Keratinocyte (primary cell): Measurements from ENCODE around the gene MYLIP. TPM values are rescaled to one million over a fixed set of nuclear protein-coding genes. Genes with fewer than 3 reads are reported as not detected.

Experiments used
- DNase-seq: peaks from one replicate; pipeline ENCODE4 v3.0.0-alpha.2; 2011; ENCODE audit warnings: low read depth, missing footprints, low spot score
- FAIRE-seq: peaks from 2 replicates; lab custom pipeline; 2011; peaks lifted over from hg19 to GRCh38; lab: Jason Lieb, UNC
- H2AFZ ChIP-seq: 2 replicates; pipeline ENCODE4 v1.6.0; 2012; ENCODE audit warnings: low read length, control low read depth, inconsistent platforms; ENCODE audit not compliant: control insufficient read depth
- H3K27ac ChIP-seq: 2 replicates; pipeline ENCODE4 v1.5.1; 2011; ENCODE audit warnings: low read length; ENCODE audit not compliant: control insufficient read depth, insufficient read depth
- H3K27me3 ChIP-seq: 3 replicates; pipeline ENCODE4 v1.6.0; 2011; ENCODE audit warnings: low read length; ENCODE audit not compliant: control insufficient read depth, insufficient read depth; ENCODE audit errors: extremely low read depth
- H3K36me3 ChIP-seq, 2 experiments: 2 replicates in 1 of 2; 3 replicates in 1 of 2; pipeline ENCODE4 v1.5.1; 2011; ENCODE audit warnings: low read length in 2 of 2, mild to moderate bottlenecking in 1 of 2; ENCODE audit not compliant: control insufficient read depth in 2 of 2, insufficient read depth in 2 of 2; ENCODE audit errors: extremely low read depth in 1 of 2
- H3K4me1 ChIP-seq: 3 replicates; pipeline ENCODE4 v1.5.1; 2011; ENCODE audit warnings: low read length; ENCODE audit not compliant: control insufficient read depth, insufficient read depth; ENCODE audit errors: extremely low read depth
- H3K4me2 ChIP-seq: 3 replicates; pipeline ENCODE4 v1.6.0; 2011; ENCODE audit warnings: low read depth, low read length; ENCODE audit not compliant: control insufficient read depth, insufficient read depth; ENCODE audit errors: extremely low read depth
- H3K4me3 ChIP-seq, 3 experiments: fragments of 200-600 bp in 1 of 3; sonication (generic) in 1 of 3; 2 replicates in 2 of 3; 3 replicates in 1 of 3; pipeline ENCODE4 v1.5.1; 2011 to 2016; ENCODE audit warnings: low read length in 3 of 3, mild to moderate bottlenecking in 3 of 3, control low read depth in 2 of 3, inconsistent platforms in 1 of 3, low read depth in 1 of 3, mixed read lengths in 1 of 3, mixed run types in 1 of 3, moderate library complexity in 1 of 3; ENCODE audit not compliant: control insufficient read depth in 2 of 3, insufficient read depth in 2 of 3; ENCODE audit errors: extremely low read depth in 1 of 3
- H3K79me2 ChIP-seq: 2 replicates; pipeline ENCODE4 v1.6.0; 2012; ENCODE audit warnings: low read length; ENCODE audit not compliant: control insufficient read depth, insufficient read depth
- H3K9ac ChIP-seq: 3 replicates; pipeline ENCODE4 v1.6.0; 2011; ENCODE audit warnings: low read length; ENCODE audit not compliant: control insufficient read depth, insufficient read depth; ENCODE audit errors: extremely low read depth
- H3K9me1 ChIP-seq: 3 replicates; pipeline ENCODE4 v1.6.0; 2011; ENCODE audit warnings: low read length; ENCODE audit not compliant: control insufficient read depth, insufficient read depth; ENCODE audit errors: extremely low read depth
- H3K9me3 ChIP-seq: 2 replicates; pipeline ENCODE4 v1.5.1; 2012; ENCODE audit warnings: low read depth, low read length; ENCODE audit not compliant: control insufficient read depth
- H4K20me1 ChIP-seq: 3 replicates; pipeline ENCODE4 v1.6.0; 2011; ENCODE audit warnings: low read length; ENCODE audit not compliant: control insufficient read depth, insufficient read depth; ENCODE audit errors: extremely low read depth
- EZH2 ChIP-seq: IDR thresholded peaks from one replicate; pipeline ENCODE4 v1.6.1; 2012; ENCODE audit warnings: inconsistent platforms, mild to moderate bottlenecking, low read length, moderate library complexity
- dilution Hi-C: fragments of 300-500 bp; cut with MboI; formaldehyde crosslinking; loops from one replicate; pipeline ENCODE4 v1.7.0; 2020; ENCODE audit warnings: low sequenced_read_pairs; ENCODE audit not compliant: extremely low pct_ligation_motif_present
- polyA plus RNA-seq, 5 experiments: library from polyadenylated mRNA; depleted of rRNA in 3 of 5; stranded (reverse) in 3 of 5; stranded (forward) in 1 of 5; unstranded in 1 of 5; fragments of >200 nt; gene quantifications; 1 replicate in 1 of 5; 2 replicates in 3 of 5; 3 replicates in 1 of 5; pipeline versions ENCODE4 v1.2.1 to v1.2.3, GENCODE V29; 2011 to 2012; ENCODE audit warnings: missing spikeins in 2 of 5, low read depth in 1 of 5, low replicate concordance in 1 of 5
- TF ChIP-seq, protein P1 (sequence below), 3 experiments: IDR thresholded peaks in 1 of 3; conservative IDR thresholded peaks in 1 of 3; optimal IDR thresholded peaks in 1 of 3; 2 replicates in 2 of 3; 3 replicates in 1 of 3; pipeline versions ENCODE3 to v1.5.1; 2011; ENCODE audit warnings: low read length in 3 of 3, mild to moderate bottlenecking in 3 of 3, moderate library complexity in 2 of 3, control low read depth in 1 of 3, inconsistent platforms in 1 of 3; ENCODE audit not compliant: insufficient read depth in 2 of 3; ENCODE audit errors: extremely low read depth in 1 of 3

The MYLIP gene
- polyA plus RNA-seq, 1 donor (not counting 4 experiments of a cell fraction or from before 2014, with no cell fraction given), result 5.8 TPM

DNA sequence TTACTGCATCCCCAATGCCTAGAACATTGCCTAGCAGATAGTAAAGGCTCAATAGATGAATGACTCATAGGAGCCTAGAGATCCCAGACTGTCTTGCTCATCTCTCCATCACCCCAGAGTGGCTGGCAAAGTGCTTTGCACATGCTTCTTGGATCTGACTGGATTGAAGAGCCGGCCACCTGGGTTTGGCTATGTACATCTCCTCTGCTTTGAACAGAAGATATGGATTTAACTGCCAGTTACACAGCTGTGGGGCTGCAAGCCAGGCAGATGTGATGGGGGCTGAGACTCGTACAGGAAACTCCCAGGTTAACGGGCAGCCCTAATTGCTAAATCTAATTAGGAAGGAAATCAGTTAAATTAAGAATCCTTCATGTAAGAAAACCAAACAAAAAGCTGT, 28.6 kb downstream of the MYLIP start:
- H3K4me1 ChIP-seq, result no peaks in the 10 kb centered on the region
- H3K9me3 ChIP-seq, result no peaks in the 10 kb centered on the region
- H3K9me1 ChIP-seq, result no peaks in the 10 kb centered on the region
- DNase-seq (no peak), FAIRE-seq (no peak)
- TF ChIP-seq, protein P1, sequence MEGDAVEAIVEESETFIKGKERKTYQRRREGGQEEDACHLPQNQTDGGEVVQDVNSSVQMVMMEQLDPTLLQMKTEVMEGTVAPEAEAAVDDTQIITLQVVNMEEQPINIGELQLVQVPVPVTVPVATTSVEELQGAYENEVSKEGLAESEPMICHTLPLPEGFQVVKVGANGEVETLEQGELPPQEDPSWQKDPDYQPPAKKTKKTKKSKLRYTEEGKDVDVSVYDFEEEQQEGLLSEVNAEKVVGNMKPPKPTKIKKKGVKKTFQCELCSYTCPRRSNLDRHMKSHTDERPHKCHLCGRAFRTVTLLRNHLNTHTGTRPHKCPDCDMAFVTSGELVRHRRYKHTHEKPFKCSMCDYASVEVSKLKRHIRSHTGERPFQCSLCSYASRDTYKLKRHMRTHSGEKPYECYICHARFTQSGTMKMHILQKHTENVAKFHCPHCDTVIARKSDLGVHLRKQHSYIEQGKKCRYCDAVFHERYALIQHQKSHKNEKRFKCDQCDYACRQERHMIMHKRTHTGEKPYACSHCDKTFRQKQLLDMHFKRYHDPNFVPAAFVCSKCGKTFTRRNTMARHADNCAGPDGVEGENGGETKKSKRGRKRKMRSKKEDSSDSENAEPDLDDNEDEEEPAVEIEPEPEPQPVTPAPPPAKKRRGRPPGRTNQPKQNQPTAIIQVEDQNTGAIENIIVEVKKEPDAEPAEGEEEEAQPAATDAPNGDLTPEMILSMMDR (optimal IDR thresholded peaks at IDR 0.05 in 1 of 3, IDR thresholded peaks at IDR 0.05 in 1 of 3, conservative IDR thresholded peaks at IDR 0.05 in 1 of 3; ENCODE audit: extremely low read depth in 1 of 3, insufficient read depth in 2 of 3, low read length in 3 of 3), result no peak
- no peak for TF ChIP-seq EZH2
- no peak overlapping the region for H3K4me3 ChIP-seq
- no peaks in the 10 kb centered on the region for H3K27me3 ChIP-seq
- no peaks in the 10 kb centered on the region for H3K36me3 ChIP-seq
- H3K79me2 ChIP-seq, result no peaks in the 10 kb centered on the region
- no peak overlapping the region for H2AFZ ChIP-seq
- dilution Hi-C loops, result no loop called here
- no peak overlapping the region for H3K27ac ChIP-seq
- no peaks in the 10 kb centered on the region for H4K20me1 ChIP-seq
- H3K9ac ChIP-seq, result no peak overlapping the region
- H3K4me2 ChIP-seq, result no peak overlapping the region

DNA sequence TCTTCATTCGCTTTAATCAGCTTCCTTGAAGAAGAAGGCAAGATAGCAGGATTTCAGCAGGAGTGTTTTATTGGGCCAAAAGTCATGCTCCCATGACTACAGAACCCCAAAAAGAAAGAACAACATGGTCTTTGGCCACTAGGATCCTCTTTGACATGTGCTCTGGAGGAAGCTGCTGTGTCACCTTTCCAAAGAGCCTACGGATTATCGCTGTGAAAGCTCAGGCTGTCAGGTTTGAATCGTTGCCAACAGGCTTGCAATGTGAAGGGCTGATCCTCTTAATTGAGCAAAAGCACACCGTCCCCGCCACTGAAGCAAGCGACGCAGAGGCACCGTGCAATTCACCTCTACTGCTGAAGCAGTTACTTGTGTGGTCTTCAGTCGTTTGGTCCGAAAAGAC, 29.0 kb downstream of the MYLIP start:
- DNase-seq (no peak), FAIRE-seq (no peak)
- Histone ChIP-seq H3K9ac (no peak overlapping the region), H4K20me1 (no peaks in the 10 kb centered on the region), H3K9me3 (no peaks in the 10 kb centered on the region), H2AFZ (no peak overlapping the region), H3K4me3 (no peak overlapping the region), H3K4me1 (peaks cover 2% of the 10 kb centered on the region), H3K4me2 (no peak overlapping the region), H3K27ac (no peak overlapping the region), H3K27me3 (no peaks in the 10 kb centered on the region), H3K9me1 (no peaks in the 10 kb centered on the region), H3K36me3 (no peaks in the 10 kb centered on the region), H3K79me2 (no peaks in the 10 kb centered on the region)
- TF ChIP-seq EZH2, result no peak
- TF ChIP-seq, protein P1 (optimal IDR thresholded peaks at IDR 0.05 in 1 of 3, IDR thresholded peaks at IDR 0.05 in 1 of 3, conservative IDR thresholded peaks at IDR 0.05 in 1 of 3; ENCODE audit: extremely low read depth in 1 of 3, insufficient read depth in 2 of 3, low read length in 3 of 3), result no peak
- dilution Hi-C loops, result no loop called here
